B cell (primary cell): ENCODE results near the gene PAF1. TPM values are rescaled to one million over a fixed set of nuclear protein-coding genes. Genes with fewer than 3 reads are reported as not detected.

Source experiments
- ATAC-seq: fragments of 200-7000 bp; cut with Tn5 transposase; one replicate; pipeline ENCODE4 v1.10.0; 2021; ENCODE audit warnings: low read depth, mild to moderate bottlenecking, moderate number of reproducible peaks, moderate library complexity
- CTCF ChIA-PET: fragments of 350-600 bp; sonication (Branson Sonifier 250); formaldehyde crosslinking; loops from one replicate; lab custom pipeline; 2021; ENCODE audit warnings: antibody characterized with exemption, inconsistent platforms; lab: Charles Lee
- POLR2A ChIA-PET: fragments of 350-600 bp; sonication (Branson Sonifier 250); formaldehyde crosslinking; loops from one replicate; lab custom pipeline; 2021; ENCODE audit warnings: antibody characterized with exemption; lab: Charles Lee
- DNase-seq: peaks from one replicate; pipeline ENCODE4 v3.0.0; 2013
- H2AFZ ChIP-seq: 2 replicates; pipeline ENCODE4 v1.6.1; 2012; ENCODE audit warnings: mild to moderate bottlenecking, low read depth, low read length; ENCODE audit not compliant: insufficient read depth, poor library complexity, severe bottlenecking
- H3K27ac ChIP-seq, 2 donors: 1 replicate in 1 of 2; 2 replicates in 1 of 2; pipeline ENCODE4 v1.5.1; 2012 to 2013; ENCODE audit warnings: low read length in 2 of 2, mild to moderate bottlenecking in 2 of 2, moderate library complexity in 1 of 2
- H3K27me3 ChIP-seq, 4 experiments: fragments of 200-600 bp in 1 of 4; sonication (generic) in 1 of 4; replicated peaks in 1 of 4; 1 replicate in 2 of 4; 2 replicates in 2 of 4; pipeline versions ENCODE4 v1.6.1 to v1.7.0; 2013 to 2016; ENCODE audit warnings: low read length in 3 of 4, mild to moderate bottlenecking in 2 of 4, mixed read lengths in 1 of 4, moderate library complexity in 1 of 4; ENCODE audit not compliant: insufficient read depth in 4 of 4, control insufficient read depth in 3 of 4; ENCODE audit errors: control extremely low read depth in 1 of 4
- H3K36me3 ChIP-seq, 2 experiments: replicated peaks in 1 of 2; 1 replicate in 1 of 2; 2 replicates in 1 of 2; pipeline versions ENCODE4 v1.6.1 to v1.7.1; 2013; ENCODE audit warnings: low read length in 1 of 2; ENCODE audit not compliant: insufficient read depth in 2 of 2, control insufficient read depth in 1 of 2; ENCODE audit errors: control extremely low read depth in 1 of 2, extremely low read depth in 1 of 2
- H3K4me1 ChIP-seq, 2 donors: fragments of 200-600 bp in 1 of 2; sonication (generic) in 1 of 2; 1 replicate in 1 of 2; 2 replicates in 1 of 2; pipeline versions ENCODE4 v1.5.1 to v1.6.1; 2013 to 2017; ENCODE audit warnings: low read length in 2 of 2; ENCODE audit not compliant: control insufficient read depth in 2 of 2, insufficient read depth in 2 of 2
- H3K4me2 ChIP-seq: replicated peaks from 2 replicates; pipeline ENCODE3; 2012; ENCODE audit warnings: mild to moderate bottlenecking, low read depth, low read length; ENCODE audit not compliant: poor library complexity, severe bottlenecking
- H3K4me3 ChIP-seq, 5 experiments: fragments of 200-600 bp in 1 of 5; sonication (generic) in 1 of 5; 1 replicate in 3 of 5; 2 replicates in 2 of 5; pipeline versions ENCODE4 v1.5.1 to v1.7.0; 2011 to 2016; ENCODE audit warnings: low read length in 4 of 5, mild to moderate bottlenecking in 4 of 5, low read depth in 2 of 5, control low read depth in 1 of 5, moderate library complexity in 1 of 5; ENCODE audit not compliant: insufficient read depth in 1 of 5; ENCODE audit errors: control extremely low read depth in 1 of 5, extremely low read depth in 1 of 5
- H3K79me2 ChIP-seq: fragments of 200-600 bp; sonication (generic); one replicate; pipeline ENCODE4 v1.6.0; 2016; ENCODE audit warnings: low read length; ENCODE audit not compliant: control insufficient read depth, insufficient read depth
- H3K9ac ChIP-seq: fragments of 200-600 bp; sonication (generic); 2 replicates; pipeline ENCODE4 v1.6.1; 2017; ENCODE audit warnings: mild to moderate bottlenecking, low read length, moderate library complexity
- H3K9me3 ChIP-seq, 3 donors: one replicate each; pipeline versions ENCODE4 v1.6.1 to v1.7.1; 2013; ENCODE audit warnings: low read length in 2 of 3; ENCODE audit not compliant: control insufficient read depth in 2 of 3, insufficient read depth in 1 of 3; ENCODE audit errors: control extremely low read depth in 1 of 3
- H4K20me1 ChIP-seq: 2 replicates; pipeline ENCODE4 v1.6.0; 2012; ENCODE audit warnings: mild to moderate bottlenecking, low read length; ENCODE audit not compliant: insufficient read depth, control insufficient read depth, poor library complexity, severe bottlenecking
- H3K27ac Mint-ChIP-seq: one replicate; pipeline ENCODE4 v1.8.0; 2021; ENCODE audit warnings: mixed read lengths
- H3K27me3 Mint-ChIP-seq: one replicate; pipeline ENCODE4 v1.8.0; 2021; ENCODE audit warnings: mixed read lengths
- H3K4me1 Mint-ChIP-seq: one replicate; pipeline ENCODE4 v1.8.0; 2021; ENCODE audit warnings: mixed read lengths
- H3K4me3 Mint-ChIP-seq: one replicate; pipeline ENCODE4 v1.8.0; 2021; ENCODE audit warnings: mixed read lengths
- H3K9me3 Mint-ChIP-seq: one replicate; pipeline ENCODE4 v1.8.0; 2022; ENCODE audit warnings: mixed read lengths; ENCODE audit not compliant: insufficient read depth
- CTCF ChIP-seq: fragments of 200-600 bp; IDR thresholded peaks from one replicate; pipeline ENCODE4 v1.8.0; 2022; ENCODE audit warnings: antibody characterized with exemption, mild to moderate bottlenecking
- EZH2 ChIP-seq: IDR thresholded peaks from 2 replicates; pipeline ENCODE4 v1.6.1; 2012; ENCODE audit warnings: borderline replicate concordance, low read depth, mild to moderate bottlenecking, moderate library complexity, low read length; ENCODE audit not compliant: insufficient read depth, poor library complexity, severe bottlenecking
- WGBS: methylation state at CpG from one replicate; pipeline ENCODE4 v1.1.5; 2013; ENCODE audit warnings: missing lambda C conversion rate; ENCODE audit not compliant: insufficient coverage; 5-methylcytosine and 5-hydroxymethylcytosine counted together
- intact Hi-C: fragments of 100-400 bp; cut with micrococcal nuclease; formaldehyde crosslinking; loops from one replicate; pipeline ENCODE4 v1.10.0; 2022
- polyA plus RNA-seq: library from polyadenylated mRNA; depleted of rRNA; stranded (reverse); fragments of >200 nt; gene quantifications from 2 replicates; pipeline ENCODE4 v1.2.3, GENCODE V29; 2012
- total RNA-seq, 2 donors: library from RNA; stranded (reverse); fragments of 120-200 nt in 1 of 2; gene quantifications; 1 replicate in 1 of 2; 2 replicates in 1 of 2; pipeline versions ENCODE4 v1.2.3 to v1.2.4, GENCODE V29; 2013 to 2022

PAF1 gene
- total and polyA plus RNA-seq, 2 donors (not counting 1 experiment from before 2014, with no cell fraction given) = 59.9 to 387 TPM

- CTCF ChIA-PET = interaction anchor here (0.9 to 2.9 kb wide), 3 partner anchors 9 to 17 kb away, joined by 3 to 42 read pairs (median 12); partner anchors contain the start of genes MED29 and PAF1
- peaks cover 0 to 24% of the 10 kb centered on the region in 2 experiments for H3K36me3 ChIP-seq
- POLR2A ChIA-PET = interaction anchor here (1.2 to 8.8 kb wide), 5 partner anchors 8 to 27 kb away, joined by 11 to 69 read pairs (median 17); partner anchors contain the start of genes MED29, PAF1 and RPS16
- no peak overlapping the region for H2AFZ ChIP-seq
- H3K9ac ChIP-seq = peak overlapping the region; percentile 99
- peaks cover 36 to 56% of the 10 kb centered on the region in 2 donors for H3K4me1 ChIP-seq
- TF ChIP-seq EZH2 (no peak), CTCF (no peak)
- Mint-ChIP-seq H3K9me3 (no peaks in the 10 kb centered on the region), H3K4me3 (peak overlapping the region; percentile 94), H3K4me1 (peaks cover 56% of the 10 kb centered on the region), H3K27me3 (no peaks in the 10 kb centered on the region), H3K27ac (peak overlapping the region; percentile 97)
- WGBS = 27% methylated on average over 7 of the region's 20 CpGs
- intact Hi-C loops = loop anchor here (10.0 kb wide), 1 partner anchor 544 kb away; no protein-coding TSS in a partner anchor
- H3K4me2 ChIP-seq = peak overlapping the region; percentile 100
- no peak for ATAC-seq
- peaks cover 57% of the 10 kb centered on the region for H3K79me2 ChIP-seq
- H4K20me1 ChIP-seq = peaks cover 28% of the 10 kb centered on the region
- H3K27ac ChIP-seq = peak overlapping the region; percentile 100
- DNase-seq = peak; percentile 67
- no peaks in the 10 kb centered on the region for H3K27me3 ChIP-seq
- no peaks in the 10 kb centered on the region for H3K9me3 ChIP-seq
- H3K4me3 ChIP-seq = peak overlapping the region; percentile 87 to 99 (median 95)
Measured at GRCh38 chr19:39408392-39409207, 17.7 kb upstream of the PAF1 start.
